ENCODE data around the gene SNRK.

DNA sequence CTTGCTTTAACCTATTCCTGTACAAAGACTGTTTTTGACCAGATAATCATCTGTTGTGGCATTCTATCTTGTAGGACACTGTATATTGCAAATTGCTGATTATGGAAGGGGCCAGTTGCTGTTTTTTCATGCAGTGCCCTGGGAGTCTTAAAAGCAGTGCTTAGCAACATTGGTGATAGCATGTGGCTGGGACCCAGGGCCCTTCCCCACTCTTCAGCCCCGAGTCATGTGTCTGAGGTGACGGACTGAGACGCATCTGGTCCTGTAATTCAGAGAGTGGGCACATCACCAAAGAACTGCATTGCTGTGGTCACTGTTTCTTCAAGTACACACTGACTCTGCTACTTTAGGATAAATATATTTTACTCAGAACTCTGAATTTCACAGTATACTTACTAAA, 63.4 kb downstream of the SNRK start:
- no peak for TF ChIP-seq CTCF (IDR thresholded peaks at IDR 0.05; ENCODE audit: low read depth, low read length)
- TF ChIP-seq EZH2phosphoT487 (IDR thresholded peaks at IDR 0.05; ENCODE audit: low read depth) = no peak

Measured in OCI-LY3 (cell line).